ENCODE results near the gene ANGPTL2.

Gene ANGPTL2

DNA sequence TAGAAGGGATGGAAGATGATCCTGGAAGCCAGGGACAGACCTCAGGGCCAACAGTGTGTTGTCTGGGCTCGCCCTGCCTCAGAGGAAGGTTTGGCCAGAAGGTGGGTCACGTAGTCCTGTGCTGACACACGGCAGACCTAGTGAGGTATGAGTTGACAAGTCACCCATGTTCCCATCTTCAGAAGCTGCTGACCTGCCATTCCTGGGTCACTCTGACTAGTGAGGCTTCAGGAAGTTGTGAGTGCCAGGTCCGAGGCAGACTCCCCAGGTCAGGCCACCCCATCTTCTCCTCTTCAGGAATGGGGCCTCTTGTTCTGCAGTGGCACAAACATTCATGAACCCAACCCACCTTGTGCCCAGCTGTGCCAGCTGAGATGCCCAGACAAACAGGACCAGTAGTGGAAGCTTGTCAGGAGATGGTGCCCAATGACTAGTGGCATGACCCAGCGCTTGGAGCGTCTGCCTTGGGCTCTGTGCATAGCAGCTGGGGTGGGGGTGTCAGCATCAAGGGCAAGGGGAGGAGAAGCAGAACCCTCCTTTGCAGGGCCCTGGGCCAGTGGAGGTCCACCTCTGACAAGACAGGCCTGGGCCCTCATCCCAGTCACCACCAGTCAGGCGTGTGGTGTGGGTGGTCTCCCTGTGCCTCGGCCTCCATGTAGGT lies 16.8 kb upstream of the ANGPTL2 start:
- Histone ChIP-seq H3K27ac (no peak overlapping the region), H3K4me3 (no peak overlapping the region)

DNA sequence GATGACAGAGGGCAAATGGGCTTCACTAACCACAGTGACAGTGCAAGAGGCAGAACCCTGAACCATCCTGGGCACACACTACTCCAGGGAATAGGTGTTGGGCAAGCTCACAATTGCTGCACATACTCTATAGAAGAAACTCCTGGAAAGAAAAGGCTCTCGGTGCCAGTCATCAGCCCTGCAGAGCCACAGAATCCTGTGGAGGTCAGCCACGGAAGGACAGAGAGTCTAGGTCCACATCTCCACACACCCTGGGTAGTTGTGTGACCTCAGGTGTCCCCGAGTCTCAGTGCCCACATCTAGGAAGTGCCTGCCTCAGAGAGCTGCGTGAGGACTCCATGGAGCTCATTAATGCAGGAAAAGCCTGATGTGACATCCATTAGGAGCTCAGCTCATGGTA lies 16.0 kb upstream of the ANGPTL2 start:
- Histone ChIP-seq H3K4me3 (no peak overlapping the region), H3K27ac (no peak overlapping the region)

DNA sequence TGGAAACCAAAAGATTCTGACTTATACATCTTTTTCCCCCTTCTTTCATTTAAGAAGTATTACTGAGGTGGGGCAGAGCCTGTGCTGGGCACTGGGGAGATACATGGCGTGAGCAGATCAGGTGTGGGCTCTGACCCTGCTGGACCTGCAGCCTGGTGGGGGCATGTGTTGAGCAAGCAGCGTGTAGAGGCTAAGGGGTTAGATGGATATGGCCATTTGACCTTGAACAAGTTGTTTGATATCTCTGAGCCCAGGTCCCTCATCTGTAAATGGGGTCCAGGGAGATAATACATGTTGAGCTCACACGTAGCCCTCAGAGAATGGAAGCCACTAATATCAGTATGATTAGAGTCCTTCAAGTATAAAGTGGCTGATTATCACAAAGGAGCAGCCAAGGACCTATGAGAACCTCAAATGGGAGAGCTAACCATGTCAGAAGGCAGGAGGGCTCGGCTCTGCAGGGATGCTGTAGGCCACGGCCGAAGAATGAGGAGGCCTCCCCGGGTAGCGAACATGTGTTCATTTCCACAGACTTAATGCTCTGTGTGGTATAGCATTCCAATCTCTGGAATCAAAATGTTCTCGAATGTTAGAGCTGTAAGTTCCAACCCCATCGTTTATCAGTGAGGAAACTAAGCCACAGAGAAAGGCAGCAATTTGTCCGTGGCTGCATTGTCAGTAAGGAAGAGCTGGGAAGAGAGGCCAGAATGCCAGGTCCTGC lies 15.4 kb upstream of the ANGPTL2 start:
- no peak overlapping the region for H3K27ac ChIP-seq

DNA sequence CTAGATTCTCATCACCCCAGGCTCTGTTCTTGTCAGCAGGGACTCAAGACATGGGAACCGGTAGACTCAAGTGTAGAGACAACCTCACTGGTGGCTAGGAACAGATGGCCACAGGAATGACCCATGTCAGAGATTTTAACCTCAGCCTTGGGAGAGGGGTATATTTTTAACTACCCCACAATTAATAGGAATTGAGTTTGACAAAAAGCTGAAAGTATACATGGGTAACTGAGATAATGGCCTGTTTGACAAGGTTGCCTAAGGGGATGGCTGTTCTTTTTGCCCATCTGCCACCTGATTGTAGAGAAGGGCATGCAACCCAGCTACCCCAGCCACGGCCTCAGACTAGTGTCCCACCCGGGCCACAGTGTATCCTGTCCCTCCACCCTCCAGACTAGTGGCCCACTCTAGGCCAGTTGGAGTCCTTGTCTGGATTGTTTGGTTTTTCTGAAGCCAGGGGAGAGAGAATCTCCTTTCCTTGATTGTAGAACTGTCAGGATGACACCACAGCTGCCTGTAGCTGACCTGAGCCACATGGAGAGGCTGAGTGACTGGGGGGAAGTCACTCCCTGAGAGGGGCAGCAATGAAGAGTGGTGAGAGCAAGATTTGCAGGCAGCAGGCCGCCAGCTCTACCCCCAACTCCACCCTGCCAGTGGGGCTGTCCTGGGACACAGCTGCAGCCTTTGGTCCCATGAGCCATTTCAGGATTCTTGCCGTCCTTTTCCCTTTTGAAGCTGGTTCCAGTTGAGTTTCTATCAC lies 14.6 kb upstream of the ANGPTL2 start:
- Histone ChIP-seq H3K27ac (no peak overlapping the region), H3K4me3 (no peak overlapping the region)

More for the DNA sequence above, 15.4 kb upstream of the ANGPTL2 start:
- no peak overlapping the region for H3K4me3 ChIP-seq

DNA sequence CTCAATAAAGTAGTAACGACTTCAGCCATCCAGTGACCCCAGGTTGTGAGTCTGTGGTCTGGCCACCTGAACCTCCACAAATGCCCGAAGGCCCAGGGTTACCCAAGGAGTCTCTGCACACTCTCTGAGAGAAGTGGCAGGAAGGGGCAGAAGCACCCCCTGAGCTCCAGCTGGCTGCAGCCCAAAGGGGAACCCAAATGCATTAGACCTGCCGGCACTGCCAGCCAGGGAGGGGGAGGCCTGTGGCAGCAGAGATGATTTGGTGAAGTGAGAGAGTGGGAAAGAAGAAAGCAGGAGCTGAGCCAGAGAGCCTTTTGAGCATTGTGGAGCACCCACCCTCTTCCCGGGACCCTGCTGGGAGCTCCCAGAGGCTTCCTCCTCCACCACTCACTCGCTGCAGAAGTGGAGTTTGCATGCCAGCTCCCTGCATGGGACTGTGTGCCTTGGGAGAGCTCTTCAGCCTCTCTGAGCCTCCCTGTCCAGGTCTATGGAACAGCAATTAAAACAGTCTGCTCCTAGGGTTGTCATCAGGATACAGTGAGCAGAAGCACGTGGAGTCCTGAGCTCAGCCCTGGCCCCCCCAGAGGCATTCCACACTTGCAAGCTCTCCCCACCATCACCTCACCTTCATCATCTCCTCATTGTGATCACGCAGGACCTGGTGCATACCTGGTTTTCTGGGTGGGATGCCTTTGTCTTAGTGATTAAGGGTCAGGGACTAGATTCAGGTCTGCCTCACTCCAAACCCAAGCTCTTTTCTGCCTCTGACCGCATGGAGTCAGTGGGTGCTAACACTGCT lies 13.8 kb upstream of the ANGPTL2 start:
- Histone ChIP-seq H3K27ac (no peak overlapping the region), H3K4me3 (no peak overlapping the region)

DNA sequence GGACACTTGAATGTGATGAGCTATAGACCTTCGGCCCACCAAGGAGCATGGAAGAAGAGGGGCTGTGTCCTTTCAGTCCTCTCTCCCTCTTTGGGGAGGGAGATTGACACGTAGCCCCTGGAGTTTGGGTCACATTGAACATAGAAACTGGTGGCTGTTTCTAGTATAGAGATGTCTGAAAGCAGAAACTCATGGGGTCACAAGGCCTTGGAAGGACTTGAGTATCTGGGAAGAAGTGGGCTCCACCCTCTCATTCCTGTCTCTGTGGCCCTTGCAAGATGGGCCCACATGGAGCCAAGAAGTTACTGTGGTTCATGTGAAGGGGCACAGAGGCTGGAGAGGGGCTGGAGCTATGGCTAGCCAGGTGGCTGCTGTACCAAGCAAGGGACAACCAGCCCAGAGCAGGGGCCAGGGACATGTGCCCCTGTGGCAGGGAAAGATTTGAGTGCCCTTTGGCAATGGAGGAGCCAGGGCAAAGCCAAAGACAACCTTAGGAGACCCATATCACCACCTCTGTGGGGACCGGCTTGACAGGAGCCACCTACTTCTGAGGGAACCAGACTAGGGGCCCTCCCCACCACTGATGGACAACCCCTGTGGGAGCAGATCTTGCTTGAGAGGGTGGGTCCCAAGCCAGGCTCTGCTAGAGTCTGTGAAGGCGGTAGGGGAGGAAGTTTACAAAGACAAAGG lies 12.8 kb upstream of the ANGPTL2 start:
- H3K27ac ChIP-seq: peak overlapping the region in 7 of 21 experiments; percentile 11 to 88 (median 80)
- H3K4me3 ChIP-seq: no peak overlapping the region

DNA sequence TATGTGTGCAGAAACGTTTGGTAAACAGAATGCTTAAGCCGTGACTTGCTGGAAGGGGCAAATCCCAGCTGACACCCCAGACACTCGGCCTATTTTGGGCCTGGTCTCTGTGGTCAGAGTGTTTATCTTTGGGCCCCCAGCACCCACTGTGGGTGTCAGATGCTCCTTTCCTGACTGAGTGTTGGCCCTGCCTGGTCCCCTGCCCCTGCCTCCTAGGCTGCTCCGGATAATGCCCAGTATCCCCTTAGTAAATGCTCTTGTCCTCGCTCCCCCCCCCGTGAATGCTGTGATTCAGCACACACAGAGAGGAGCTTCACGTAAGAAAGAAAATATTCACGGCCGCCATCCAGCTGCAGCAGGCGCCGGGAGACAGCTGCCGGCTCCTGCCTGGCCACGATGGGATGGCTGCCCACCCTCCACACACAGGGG lies 11.3 kb upstream of the ANGPTL2 start:
- no peak overlapping the region for H3K4me3 ChIP-seq
- peak overlapping the region in 20 of 21 experiments; percentile 15 to 88 (median 76) for H3K27ac ChIP-seq

DNA sequence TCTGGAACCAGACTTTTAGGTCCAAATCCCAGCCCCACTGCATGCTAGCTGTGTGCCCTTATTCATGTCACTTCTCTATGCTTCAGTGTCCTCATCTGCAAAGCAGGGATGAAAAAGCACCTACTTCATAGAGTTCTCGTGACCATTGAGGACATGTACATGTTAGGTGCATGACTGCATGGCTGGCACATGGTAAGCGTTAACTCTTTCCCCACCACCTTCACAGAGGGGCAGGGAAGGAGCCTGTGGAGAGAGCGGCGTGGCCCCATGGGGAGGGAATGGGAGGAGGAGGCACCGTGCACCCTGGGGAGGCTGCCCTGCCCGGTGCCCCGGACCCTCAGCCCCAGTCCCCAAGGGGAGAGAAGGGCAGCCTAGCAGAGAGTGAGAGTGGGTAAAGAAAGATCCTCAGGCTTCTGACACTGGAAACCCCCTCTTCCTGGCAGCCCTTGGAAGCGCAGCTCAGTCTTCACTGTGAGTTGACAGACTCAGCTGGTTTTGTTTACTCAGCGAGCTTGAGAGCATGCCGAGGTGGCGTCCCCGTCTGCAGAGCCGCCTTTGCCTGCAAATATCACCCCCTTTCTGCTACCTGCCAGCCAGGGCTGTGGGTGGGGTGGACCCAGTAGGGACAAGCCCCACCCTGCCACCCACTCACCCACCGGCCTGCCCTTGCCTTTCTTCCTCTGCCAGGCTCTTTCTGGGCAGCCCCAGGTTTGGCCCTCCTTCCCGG lies 10.6 kb upstream of the ANGPTL2 start:
- Histone ChIP-seq H3K27ac (peak overlapping the region in 20 of 21 experiments; percentile 15 to 88 (median 76)), H3K4me3 (no peak overlapping the region)

DNA sequence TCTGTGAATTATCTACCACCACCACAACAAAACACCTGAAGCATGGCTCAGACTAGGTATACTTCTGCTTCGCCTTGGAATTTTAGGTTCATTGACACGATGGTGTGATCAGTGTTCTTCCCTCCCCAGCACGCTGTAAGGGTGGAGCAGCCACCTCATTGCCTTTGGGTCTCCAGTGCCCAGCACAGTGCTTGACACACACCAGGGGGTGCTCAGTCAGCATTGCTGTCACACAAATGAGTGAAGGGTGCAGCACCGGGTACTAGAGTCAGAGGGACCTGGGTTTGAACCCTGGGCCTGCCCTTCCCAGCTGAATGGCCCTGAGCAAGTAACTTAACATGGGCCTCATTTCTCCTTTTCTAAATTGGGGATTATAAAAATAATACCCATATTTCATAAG lies 9.9 kb upstream of the ANGPTL2 start:
- peak overlapping the region in 17 of 21 experiments; percentile 42 to 88 (median 78) for H3K27ac ChIP-seq
- H3K4me3 ChIP-seq: no peak overlapping the region

DNA sequence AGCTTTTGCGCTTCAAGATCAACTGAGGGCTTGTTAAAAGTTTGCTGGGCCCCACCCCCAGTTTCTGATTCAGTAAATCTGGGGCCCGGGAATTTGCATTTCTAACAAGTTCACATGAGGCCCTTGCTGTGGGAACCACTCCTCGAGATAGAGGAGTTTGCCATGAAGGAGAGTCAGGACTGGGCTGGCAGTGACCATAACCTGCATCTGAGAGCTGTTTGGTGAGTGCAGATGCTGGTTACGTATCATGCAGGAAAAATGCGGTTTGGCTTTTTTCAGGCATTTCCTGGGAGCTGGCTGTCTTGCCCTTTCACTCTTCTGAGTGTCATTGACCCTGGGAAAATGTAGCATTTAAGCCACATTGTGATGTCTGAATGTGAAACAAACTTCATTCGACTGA lies 9.4 kb upstream of the ANGPTL2 start:
- Histone ChIP-seq H3K4me3 (no peak overlapping the region), H3K27ac (peak overlapping the region in 20 of 21 experiments; percentile 42 to 88 (median 77))

DNA sequence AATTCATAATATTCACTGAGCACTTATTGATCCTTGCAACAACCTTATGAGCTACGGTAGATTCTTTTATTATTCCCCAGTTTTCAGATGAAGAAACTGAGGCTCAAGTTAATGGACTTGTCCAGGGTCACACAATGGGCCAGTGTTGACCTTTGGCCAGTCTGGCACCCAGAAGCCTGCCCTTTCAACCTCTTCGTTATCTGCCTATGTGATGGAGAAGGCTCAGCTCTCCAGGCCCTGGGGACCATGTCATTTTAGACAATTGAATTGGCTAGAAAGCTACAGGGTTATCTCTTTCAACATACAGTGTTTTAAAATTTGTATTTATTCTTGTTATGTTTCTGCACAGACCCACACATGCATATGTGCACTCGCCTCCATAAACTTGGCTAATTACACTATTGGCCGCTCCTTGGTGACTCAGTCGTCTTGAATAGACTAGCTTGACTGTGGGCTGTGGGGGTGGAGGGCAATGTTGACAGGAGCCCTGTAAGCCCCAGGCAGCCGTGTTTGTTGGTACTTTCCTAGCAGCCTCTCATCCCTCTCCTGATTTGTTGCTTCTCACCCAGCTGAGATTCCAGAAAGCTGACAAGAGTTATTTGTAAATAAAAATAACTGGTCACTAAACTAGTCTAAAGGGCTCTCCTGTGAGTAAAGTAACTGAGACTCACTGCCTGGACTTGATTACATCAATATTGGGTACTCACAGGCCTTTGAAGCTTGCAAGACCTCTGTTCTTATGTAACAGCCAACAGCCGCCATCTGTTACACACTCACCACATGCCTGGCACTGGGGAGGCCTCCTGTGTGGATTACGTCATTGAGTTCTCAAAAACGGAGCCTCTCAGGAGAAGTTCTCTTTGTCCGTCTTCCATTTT lies 8.5 kb upstream of the ANGPTL2 start:
- Histone ChIP-seq H3K4me3 (no peak overlapping the region), H3K27ac (peak overlapping the region in 20 of 21 experiments; percentile 42 to 88 (median 77))

DNA sequence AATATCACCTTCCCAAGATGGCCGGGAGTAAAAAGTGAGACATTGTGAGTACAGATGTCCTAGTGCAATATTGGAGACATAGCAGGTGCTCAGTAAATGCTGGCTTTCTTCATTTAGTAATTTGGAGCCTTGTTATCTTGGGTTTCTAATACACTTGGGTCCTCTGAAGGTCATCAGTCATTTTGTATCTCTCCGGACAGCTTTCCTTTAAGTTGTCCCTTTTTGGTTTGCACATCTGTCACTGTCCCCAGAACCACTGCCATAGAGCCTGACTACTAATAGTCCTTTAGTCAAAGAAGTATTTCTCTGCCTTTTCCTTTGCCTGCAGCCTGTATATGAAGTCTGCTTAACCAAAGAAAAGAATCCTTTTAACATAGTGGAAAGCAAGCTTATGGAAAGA lies 7.8 kb upstream of the ANGPTL2 start:
- peak overlapping the region in 16 of 21 experiments; percentile 58 to 88 (median 78) for H3K27ac ChIP-seq
- no peak overlapping the region for H3K4me3 ChIP-seq

DNA sequence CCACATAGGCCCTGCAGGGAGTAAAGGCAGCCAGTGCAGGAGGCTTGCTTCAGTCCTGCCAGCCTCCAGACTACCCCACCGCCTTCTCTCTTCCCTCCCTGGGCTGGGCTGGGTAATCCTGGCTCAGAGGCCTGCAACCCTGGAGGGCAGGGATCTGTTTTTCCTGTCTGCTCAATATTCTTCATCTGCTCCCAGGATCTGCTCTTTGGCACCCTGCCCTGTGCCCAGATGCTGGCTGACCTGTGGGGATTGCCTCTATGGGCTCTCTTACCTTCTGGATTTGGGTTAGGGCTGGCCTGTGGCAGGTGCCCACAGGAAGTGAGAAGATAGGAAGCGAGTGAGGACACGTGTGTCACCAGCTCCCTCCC lies 7.3 kb upstream of the ANGPTL2 start:
- H3K4me3 ChIP-seq: no peak overlapping the region
- H3K27ac ChIP-seq: peak overlapping the region in 17 of 21 experiments; percentile 4 to 88 (median 73)

DNA sequence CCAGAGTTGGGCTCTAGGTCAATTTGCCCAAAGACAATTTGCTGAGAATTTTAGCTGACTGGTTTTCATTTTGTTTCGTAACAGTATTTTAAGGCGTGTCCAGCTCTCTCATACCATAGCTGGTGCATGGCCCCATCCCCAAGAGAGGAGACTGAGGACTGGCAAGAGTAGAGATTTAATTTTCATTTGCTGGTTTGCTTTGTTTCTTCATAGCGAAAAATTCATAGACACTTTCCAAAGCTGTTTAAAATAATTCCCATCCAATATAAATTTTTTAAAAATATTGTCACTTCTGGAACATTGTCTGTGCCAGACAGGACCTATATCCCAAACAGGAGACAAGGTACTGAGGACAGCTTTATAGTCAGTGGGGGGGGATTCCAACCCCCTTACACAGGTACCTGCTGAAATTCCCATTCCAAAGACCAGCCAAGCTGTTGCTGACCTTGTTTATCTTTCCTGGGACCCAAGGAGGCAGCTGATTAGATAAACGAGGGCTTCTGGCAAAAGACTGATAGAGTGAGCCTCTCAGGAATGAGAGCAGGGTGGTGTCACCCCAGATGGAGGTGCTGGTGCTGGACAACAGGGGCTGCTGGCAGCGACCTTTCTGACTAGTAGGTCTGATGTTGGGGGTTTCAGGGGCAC lies 6.8 kb upstream of the ANGPTL2 start:
- H3K27ac ChIP-seq: peak overlapping the region in 20 of 21 experiments; percentile 4 to 88 (median 66)
- no peak overlapping the region for H3K4me3 ChIP-seq

DNA sequence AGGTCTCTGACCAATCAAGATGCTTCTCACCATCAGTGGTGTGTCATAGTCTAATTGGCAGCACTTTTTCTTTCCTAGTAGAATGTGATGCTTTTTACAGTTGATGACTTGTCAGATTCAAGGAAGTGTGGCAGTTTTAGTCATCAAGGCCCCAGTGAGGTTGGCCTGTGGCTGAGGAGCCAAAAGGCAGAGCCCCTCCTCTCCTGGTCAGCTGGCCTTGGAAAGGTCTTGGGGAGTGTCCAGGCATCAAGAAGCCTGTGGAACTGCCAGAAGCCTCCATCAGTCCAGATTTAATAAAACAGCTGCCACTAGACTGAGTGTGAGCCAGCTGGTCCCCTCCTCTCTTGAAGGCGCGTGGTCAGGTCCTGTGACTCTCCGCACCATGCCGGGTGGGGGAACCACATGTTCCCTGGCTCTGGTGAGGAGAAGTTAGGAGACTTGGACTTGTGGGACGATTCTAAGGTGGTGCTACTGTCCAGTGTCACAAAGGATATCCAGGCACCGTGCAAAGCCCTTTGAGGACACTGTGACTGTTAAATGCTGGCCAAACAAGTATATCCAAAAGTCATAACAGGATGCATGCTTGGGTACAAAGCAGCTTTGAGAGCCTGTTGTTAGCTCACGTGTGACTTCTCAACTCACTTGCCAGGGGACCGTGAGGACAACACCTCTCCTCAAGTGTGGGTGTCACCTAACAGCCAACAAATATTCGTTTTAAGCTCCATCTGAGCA lies 6.1 kb upstream of the ANGPTL2 start:
- Histone ChIP-seq H3K27ac (peak overlapping the region in 18 of 21 experiments; percentile 16 to 88 (median 52)), H3K4me3 (no peak overlapping the region)

DNA sequence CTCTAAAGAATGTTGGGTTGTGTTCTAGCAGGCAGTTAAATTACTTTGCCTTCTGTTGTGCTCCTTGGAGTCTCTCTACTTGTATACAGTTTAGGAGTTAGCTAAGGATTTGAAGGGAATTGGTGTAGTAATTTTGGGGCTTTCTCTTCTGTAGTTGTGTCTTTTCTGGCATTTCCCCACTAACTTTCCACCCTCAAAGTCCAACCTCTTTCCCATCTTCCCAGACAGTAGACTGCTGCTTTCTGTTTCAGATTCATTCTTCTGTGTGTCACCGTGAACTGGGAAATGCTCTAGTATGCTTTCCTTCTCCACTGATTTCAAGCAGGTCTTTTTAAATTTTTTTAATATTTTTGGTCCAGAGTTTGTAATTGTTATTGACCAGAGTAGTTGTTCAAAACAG lies 4.5 kb upstream of the ANGPTL2 start:
- H3K27ac ChIP-seq: peak overlapping the region in 9 of 21 experiments; percentile 0 to 88 (median 31)
- no peak overlapping the region for H3K4me3 ChIP-seq
